Activated naive CD8-positive, alpha-beta T cell treated with anti-CD3 and anti-CD28 coated beads, Interleukin-2, amount 50 U/mL, for 24 hours (primary cell): ENCODE data around the gene CHM.

ENCODE experiments used
- ATAC-seq: fragments of 150-1000 bp; cut with Tn5 transposase; one replicate; pipeline ENCODE4 v1.10.0; 2021
- DNase-seq: peaks from one replicate; pipeline ENCODE4 v3.0.0; 2021
- H3K27ac Mint-ChIP-seq: one replicate; pipeline ENCODE4 v1.8.0; 2021; ENCODE audit warnings: mild to moderate bottlenecking, mixed read lengths
- H3K27me3 Mint-ChIP-seq: one replicate; pipeline ENCODE4 v1.8.0; 2021; ENCODE audit warnings: mixed read lengths
- H3K36me3 Mint-ChIP-seq: one replicate; pipeline ENCODE4 v1.8.0; 2021; ENCODE audit warnings: low read depth, mixed read lengths
- H3K4me1 Mint-ChIP-seq: one replicate; pipeline ENCODE4 v1.8.0; 2021; ENCODE audit warnings: mixed read lengths
- H3K4me3 Mint-ChIP-seq: one replicate; pipeline ENCODE4 v1.8.0; 2021; ENCODE audit warnings: mild to moderate bottlenecking, moderate library complexity, mixed read lengths
- H3K9me3 Mint-ChIP-seq: one replicate; pipeline ENCODE4 v1.8.0; 2021; ENCODE audit warnings: mixed read lengths

CHM gene

GRCh38 chrX:85906399-85906798 lies 141.0 kb downstream of the CHM start:
- Mint-ChIP-seq H3K4me3 (no peak overlapping the region), H3K36me3 (peaks cover 9% of the 10 kb centered on the region), H3K27ac (no peak overlapping the region), H3K9me3 (no peaks in the 10 kb centered on the region), H3K27me3 (no peaks in the 10 kb centered on the region), H3K4me1 (peaks cover 2% of the 10 kb centered on the region)
- no peak for DNase-seq
- ATAC-seq, result no peak

GRCh38 chrX:85905851-85906250 lies 141.5 kb downstream of the CHM start:
- peaks cover 8% of the 10 kb centered on the region for H3K36me3 Mint-ChIP-seq

GRCh38 chrX:85903692-85904471 lies 143.5 kb downstream of the CHM start:
- H3K4me3 Mint-ChIP-seq, result no peak overlapping the region
- no peak overlapping the region for H3K27ac Mint-ChIP-seq
- peaks cover 2% of the 10 kb centered on the region for H3K4me1 Mint-ChIP-seq
- no peaks in the 10 kb centered on the region for H3K27me3 Mint-ChIP-seq
- H3K36me3 Mint-ChIP-seq, result peaks cover 5% of the 10 kb centered on the region
- H3K9me3 Mint-ChIP-seq, result no peaks in the 10 kb centered on the region
- no peak for ATAC-seq
- no peak for DNase-seq

More at GRCh38 chrX:85905851-85906250, 141.5 kb downstream of the CHM start:
- no peak for ATAC-seq
- no peaks in the 10 kb centered on the region for H3K27me3 Mint-ChIP-seq
- DNase-seq, result no peak
- H3K4me1 Mint-ChIP-seq, result peaks cover 2% of the 10 kb centered on the region
- H3K9me3 Mint-ChIP-seq, result no peaks in the 10 kb centered on the region
- H3K4me3 Mint-ChIP-seq, result no peak overlapping the region
- no peak overlapping the region for H3K27ac Mint-ChIP-seq

GRCh38 chrX:85897362-85898126 lies 149.8 kb downstream of the CHM start:
- H3K27ac Mint-ChIP-seq, result no peak overlapping the region

GRCh38 chrX:85882601-85883000 lies 164.8 kb downstream of the CHM start:
- H3K36me3 Mint-ChIP-seq, result peaks cover 6% of the 10 kb centered on the region
- DNase-seq, result no peak
- H3K27me3 Mint-ChIP-seq, result no peaks in the 10 kb centered on the region
- ATAC-seq, result no peak
- H3K4me3 Mint-ChIP-seq, result no peak overlapping the region
- no peaks in the 10 kb centered on the region for H3K4me1 Mint-ChIP-seq
- H3K27ac Mint-ChIP-seq, result no peak overlapping the region
- no peaks in the 10 kb centered on the region for H3K9me3 Mint-ChIP-seq

More at GRCh38 chrX:85897362-85898126, 149.8 kb downstream of the CHM start:
- H3K36me3 Mint-ChIP-seq, result peaks cover 14% of the 10 kb centered on the region
- no peaks in the 10 kb centered on the region for H3K27me3 Mint-ChIP-seq
- no peaks in the 10 kb centered on the region for H3K9me3 Mint-ChIP-seq
- DNase-seq (no peak), ATAC-seq (no peak)
- H3K4me3 Mint-ChIP-seq, result no peak overlapping the region
- no peaks in the 10 kb centered on the region for H3K4me1 Mint-ChIP-seq

- H3K36me3 Mint-ChIP-seq, result peaks cover 39% of the 10 kb centered on the region
- H3K9me3 Mint-ChIP-seq, result peaks cover 13% of the 10 kb centered on the region
- H3K4me1 Mint-ChIP-seq, result no peaks in the 10 kb centered on the region
- DNase-seq (no peak), ATAC-seq (no peak)
- H3K4me3 Mint-ChIP-seq, result no peak overlapping the region
- no peak overlapping the region for H3K27ac Mint-ChIP-seq
- no peaks in the 10 kb centered on the region for H3K27me3 Mint-ChIP-seq
Observed at GRCh38 chrX:85870585-85870984, 176.8 kb downstream of the CHM start.

GRCh38 chrX:85865324-85865723 lies 182.0 kb downstream of the CHM start:
- no peak overlapping the region for H3K27ac Mint-ChIP-seq
- H3K4me1 Mint-ChIP-seq, result no peaks in the 10 kb centered on the region
- no peaks in the 10 kb centered on the region for H3K27me3 Mint-ChIP-seq
- DNase-seq, result no peak
- no peak for ATAC-seq
- no peak overlapping the region for H3K4me3 Mint-ChIP-seq
- peaks cover 48% of the 10 kb centered on the region for H3K36me3 Mint-ChIP-seq
- peaks cover 13% of the 10 kb centered on the region for H3K9me3 Mint-ChIP-seq

- Mint-ChIP-seq H3K27ac (no peak overlapping the region), H3K4me1 (no peaks in the 10 kb centered on the region), H3K4me3 (no peak overlapping the region), H3K9me3 (no peaks in the 10 kb centered on the region), H3K27me3 (no peaks in the 10 kb centered on the region), H3K36me3 (peaks cover 6% of the 10 kb centered on the region)
- ATAC-seq, result no peak
- DNase-seq, result no peak
Observed at GRCh38 chrX:85859426-85859825, 187.9 kb downstream of the CHM start.

GRCh38 chrX:85851418-85851817 lies 195.9 kb downstream of the CHM start:
- no peaks in the 10 kb centered on the region for H3K9me3 Mint-ChIP-seq
- no peak overlapping the region for H3K4me3 Mint-ChIP-seq
- ATAC-seq, result no peak
- no peaks in the 10 kb centered on the region for H3K27me3 Mint-ChIP-seq
- DNase-seq, result no peak
- no peak overlapping the region for H3K27ac Mint-ChIP-seq
- no peaks in the 10 kb centered on the region for H3K4me1 Mint-ChIP-seq
- H3K36me3 Mint-ChIP-seq, result no peaks in the 10 kb centered on the region

GRCh38 chrX:85836868-85837267 lies 210.5 kb downstream of the CHM start:
- ATAC-seq (no peak), DNase-seq (no peak)
- Mint-ChIP-seq H3K27ac (no peak overlapping the region), H3K36me3 (no peaks in the 10 kb centered on the region), H3K4me3 (no peak overlapping the region), H3K4me1 (no peaks in the 10 kb centered on the region), H3K9me3 (peaks cover 5% of the 10 kb centered on the region), H3K27me3 (no peaks in the 10 kb centered on the region)

GRCh38 chrX:85828771-85829170 lies 218.6 kb downstream of the CHM start:
- DNase-seq (no peak), ATAC-seq (no peak)
- no peaks in the 10 kb centered on the region for H3K36me3 Mint-ChIP-seq
- H3K27me3 Mint-ChIP-seq, result no peaks in the 10 kb centered on the region
- H3K9me3 Mint-ChIP-seq, result no peaks in the 10 kb centered on the region
- no peak overlapping the region for H3K27ac Mint-ChIP-seq
- H3K4me1 Mint-ChIP-seq, result no peaks in the 10 kb centered on the region
- no peak overlapping the region for H3K4me3 Mint-ChIP-seq

GRCh38 chrX:85815203-85815751 lies 232.1 kb downstream of the CHM start:
- DNase-seq (no peak), ATAC-seq (no peak)
- no peak overlapping the region for H3K4me3 Mint-ChIP-seq
- no peaks in the 10 kb centered on the region for H3K4me1 Mint-ChIP-seq
- no peaks in the 10 kb centered on the region for H3K27me3 Mint-ChIP-seq
- H3K9me3 Mint-ChIP-seq, result peaks cover 16% of the 10 kb centered on the region
- H3K27ac Mint-ChIP-seq, result no peak overlapping the region
- no peaks in the 10 kb centered on the region for H3K36me3 Mint-ChIP-seq
